HEK293 (cell line): ENCODE data around the gene GIT1.

Experiments used
- GFI1B ChIP-seq: fragments of 450-650 bp; formaldehyde crosslinking; IDR thresholded peaks from 2 replicates; pipeline ENCODE4 v1.5.1; 2016; ENCODE audit warnings: missing biosample characterization, missing genetic modification characterization
- GLIS1 ChIP-seq: fragments of 450-650 bp; formaldehyde crosslinking; IDR thresholded peaks from 2 replicates; pipeline ENCODE4 v1.5.1; 2016; ENCODE audit warnings: missing biosample characterization, missing genetic modification characterization
- HOXC10 ChIP-seq: sonication (generic); formaldehyde crosslinking; IDR thresholded peaks from 2 replicates; pipeline ENCODE4 v1.8.1; 2023; ENCODE audit warnings: mild to moderate bottlenecking, missing genetic modification reagents
- HOXD13 ChIP-seq: sonication (generic); formaldehyde crosslinking; IDR thresholded peaks from 2 replicates; pipeline ENCODE4 v1.8.0; 2022; ENCODE audit warnings: missing genetic modification reagents, borderline replicate concordance
- KLF9 ChIP-seq: fragments of 450-650 bp; formaldehyde crosslinking; IDR thresholded peaks from 2 replicates; pipeline ENCODE4 v1.5.1; 2016; ENCODE audit warnings: missing biosample characterization, missing genetic modification characterization, low read depth
- MYNN ChIP-seq: fragments of 450-650 bp; formaldehyde crosslinking; IDR thresholded peaks from 2 replicates; pipeline ENCODE4 v1.5.1; 2016; ENCODE audit warnings: missing biosample characterization, missing genetic modification characterization, borderline replicate concordance
- MZF1 ChIP-seq: fragments of 450-650 bp; formaldehyde crosslinking; IDR thresholded peaks from 2 replicates; pipeline ENCODE4 v1.5.1; 2017; ENCODE audit warnings: missing biosample characterization, missing genetic modification characterization, borderline replicate concordance
- OVOL3 ChIP-seq: fragments of 450-650 bp; formaldehyde crosslinking; IDR thresholded peaks from 2 replicates; pipeline ENCODE4 v1.5.1; 2016; ENCODE audit warnings: missing biosample characterization, missing genetic modification characterization
- SCRT2 ChIP-seq: fragments of 450-650 bp; formaldehyde crosslinking; IDR thresholded peaks from 2 replicates; pipeline ENCODE4 v1.5.1; 2016; ENCODE audit warnings: missing biosample characterization, missing genetic modification characterization
- SP2 ChIP-seq: fragments of 450-650 bp; formaldehyde crosslinking; IDR thresholded peaks from 2 replicates; pipeline ENCODE4 v1.5.1; 2016; ENCODE audit warnings: missing biosample characterization, missing genetic modification characterization
- TCF7L2 ChIP-seq: IDR thresholded peaks from 2 replicates; pipeline ENCODE4 v1.6.1; 2011; ENCODE audit warnings: low read depth, mild to moderate bottlenecking, inconsistent platforms, low read length, moderate library complexity, borderline replicate concordance
- TRIM28 ChIP-seq: IDR thresholded peaks from 2 replicates; pipeline ENCODE4 v1.6.1; 2011; ENCODE audit warnings: low read length, control low read depth, borderline replicate concordance
- ZBTB1 ChIP-seq: fragments of 450-650 bp; formaldehyde crosslinking; IDR thresholded peaks from 2 replicates; pipeline ENCODE4 v1.5.1; 2016; ENCODE audit warnings: missing biosample characterization, missing genetic modification characterization
- ZBTB7A ChIP-seq: fragments of 450-650 bp; formaldehyde crosslinking; IDR thresholded peaks from 2 replicates; pipeline ENCODE4 v1.5.1; 2016; ENCODE audit warnings: low read depth, missing biosample characterization, missing genetic modification characterization
- ZNF24 ChIP-seq: fragments of 450-650 bp; formaldehyde crosslinking; IDR thresholded peaks from 2 replicates; pipeline ENCODE4 v1.5.1; 2016; ENCODE audit warnings: missing biosample characterization, missing genetic modification characterization
- ZNF266 ChIP-seq: fragments of 450-650 bp; formaldehyde crosslinking; IDR thresholded peaks from 2 replicates; pipeline ENCODE4 v1.5.1; 2016; ENCODE audit warnings: missing biosample characterization, missing genetic modification characterization, low read depth
- ZNF350 ChIP-seq: fragments of 450-650 bp; formaldehyde crosslinking; IDR thresholded peaks from 2 replicates; pipeline ENCODE4 v1.5.0; 2017; ENCODE audit warnings: missing biosample characterization, mild to moderate bottlenecking, missing genetic modification characterization
- ZNF354C ChIP-seq: fragments of 450-650 bp; formaldehyde crosslinking; IDR thresholded peaks from 2 replicates; pipeline ENCODE4 v1.5.1; 2016; ENCODE audit warnings: missing biosample characterization, missing genetic modification characterization, low read depth, borderline replicate concordance
- ZNF416 ChIP-seq: fragments of 450-650 bp; formaldehyde crosslinking; IDR thresholded peaks from 2 replicates; pipeline ENCODE4 v1.5.1; 2016; ENCODE audit warnings: missing biosample characterization, missing genetic modification characterization
- ZNF501 ChIP-seq: fragments of 450-650 bp; formaldehyde crosslinking; IDR thresholded peaks from 2 replicates; pipeline ENCODE4 v1.5.1; 2016; ENCODE audit warnings: missing biosample characterization, missing genetic modification characterization
- ZNF530 ChIP-seq: fragments of 450-650 bp; formaldehyde crosslinking; IDR thresholded peaks from 2 replicates; pipeline ENCODE4 v1.5.1; 2016; ENCODE audit warnings: low read depth, missing biosample characterization, missing genetic modification characterization
- ZNF549 ChIP-seq: fragments of 450-650 bp; IDR thresholded peaks from 2 replicates; pipeline ENCODE4 v1.5.1; 2018; ENCODE audit warnings: missing biosample characterization, missing genetic modification characterization, mild to moderate bottlenecking, inconsistent platforms, moderate library complexity
- ZNF560 ChIP-seq: fragments of 450-650 bp; formaldehyde crosslinking; IDR thresholded peaks from 2 replicates; pipeline ENCODE4 v1.5.1; 2017; ENCODE audit warnings: missing biosample characterization, missing genetic modification characterization, borderline replicate concordance
- ZNF561 ChIP-seq: fragments of 450-650 bp; IDR thresholded peaks from 2 replicates; pipeline ENCODE4 v1.5.1; 2018; ENCODE audit warnings: missing biosample characterization, missing genetic modification characterization, borderline replicate concordance
- ZNF670 ChIP-seq: fragments of 450-650 bp; formaldehyde crosslinking; IDR thresholded peaks from 2 replicates; pipeline ENCODE4 v1.5.1; 2016; ENCODE audit warnings: missing biosample characterization, missing genetic modification characterization, low read depth
- ZNF837 ChIP-seq: fragments of 450-650 bp; formaldehyde crosslinking; IDR thresholded peaks from 2 replicates; pipeline ENCODE4 v1.5.1; 2016; ENCODE audit warnings: missing biosample characterization, missing genetic modification characterization
- ZSCAN16 ChIP-seq: fragments of 450-650 bp; formaldehyde crosslinking; IDR thresholded peaks from 2 replicates; pipeline ENCODE4 v1.5.1; 2016; ENCODE audit warnings: missing biosample characterization, missing genetic modification characterization
- TF ChIP-seq, protein P1 (sequence below): fragments of 450-650 bp; IDR thresholded peaks from 2 replicates; pipeline ENCODE4 v1.5.1; 2018; ENCODE audit warnings: missing biosample characterization, mild to moderate bottlenecking, missing genetic modification characterization
- TF ChIP-seq, protein P2 (sequence below): fragments of 450-650 bp; formaldehyde crosslinking; IDR thresholded peaks from 2 replicates; pipeline ENCODE4 v1.5.1; 2016; ENCODE audit warnings: missing biosample characterization, missing genetic modification characterization
- TF ChIP-seq, protein P3 (sequence below): fragments of 450-650 bp; formaldehyde crosslinking; IDR thresholded peaks from 2 replicates; pipeline ENCODE4 v1.5.1; 2016; ENCODE audit warnings: missing biosample characterization, missing genetic modification characterization
- TF ChIP-seq, protein P4 (sequence below): fragments of 450-650 bp; formaldehyde crosslinking; optimal IDR thresholded peaks from 2 replicates; pipeline ENCODE3; 2016; ENCODE audit warnings: missing biosample characterization, mild to moderate bottlenecking, missing genetic modification characterization
- TF ChIP-seq, protein P5 (sequence below): IDR thresholded peaks from 2 replicates; pipeline ENCODE4 v1.6.1; 2011; ENCODE audit warnings: mild to moderate bottlenecking, low read depth, low read length, borderline replicate concordance
- TF ChIP-seq, protein P6 (sequence below): fragments of 450-650 bp; formaldehyde crosslinking; IDR thresholded peaks from 2 replicates; pipeline ENCODE4 v1.5.1; 2016; ENCODE audit warnings: missing biosample characterization, missing genetic modification characterization
- TF ChIP-seq, protein P7 (sequence below): fragments of 450-650 bp; formaldehyde crosslinking; IDR thresholded peaks from 2 replicates; pipeline ENCODE4 v1.5.1; 2017; ENCODE audit warnings: missing biosample characterization, missing genetic modification characterization

GIT1 gene

DNA sequence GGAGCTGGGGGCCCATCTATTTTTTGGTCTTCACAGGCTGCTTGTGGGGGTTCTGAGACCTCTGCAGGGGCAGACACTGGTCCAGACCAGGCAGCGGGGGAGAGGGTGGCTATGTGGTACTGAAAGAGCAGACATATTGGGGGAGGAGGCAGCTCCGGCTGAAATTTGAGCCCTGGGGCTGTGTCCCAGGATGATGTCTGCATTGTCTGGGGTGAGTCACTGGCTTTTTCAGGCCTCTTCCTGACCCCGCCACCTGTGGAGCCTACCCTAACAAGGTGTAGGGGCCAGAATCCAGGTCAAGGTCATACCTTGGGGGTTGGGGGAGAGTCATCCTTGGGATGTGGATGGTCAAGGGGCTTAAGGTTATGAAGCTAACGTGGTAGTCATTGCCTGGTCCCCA lies 30.8 kb upstream of the GIT1 start (continued):
- TF ChIP-seq, protein P1, sequence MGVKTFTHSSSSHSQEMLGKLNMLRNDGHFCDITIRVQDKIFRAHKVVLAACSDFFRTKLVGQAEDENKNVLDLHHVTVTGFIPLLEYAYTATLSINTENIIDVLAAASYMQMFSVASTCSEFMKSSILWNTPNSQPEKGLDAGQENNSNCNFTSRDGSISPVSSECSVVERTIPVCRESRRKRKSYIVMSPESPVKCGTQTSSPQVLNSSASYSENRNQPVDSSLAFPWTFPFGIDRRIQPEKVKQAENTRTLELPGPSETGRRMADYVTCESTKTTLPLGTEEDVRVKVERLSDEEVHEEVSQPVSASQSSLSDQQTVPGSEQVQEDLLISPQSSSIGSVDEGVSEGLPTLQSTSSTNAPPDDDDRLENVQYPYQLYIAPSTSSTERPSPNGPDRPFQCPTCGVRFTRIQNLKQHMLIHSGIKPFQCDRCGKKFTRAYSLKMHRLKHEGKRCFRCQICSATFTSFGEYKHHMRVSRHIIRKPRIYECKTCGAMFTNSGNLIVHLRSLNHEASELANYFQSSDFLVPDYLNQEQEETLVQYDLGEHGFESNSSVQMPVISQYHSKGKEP: no peak
- no peak for TF ChIP-seq TCF7L2
- TF ChIP-seq HOXC10 (CRISPR knock-in tag): no peak
- no peak for TF ChIP-seq ZNF670 (tag by site-specific recombination)
- TF ChIP-seq OVOL3 (tag by site-specific recombination): no peak
- TF ChIP-seq MZF1 (tag by site-specific recombination): no peak
- no peak for TF ChIP-seq MYNN
- no peak for TF ChIP-seq TRIM28
- TF ChIP-seq, protein P2, sequence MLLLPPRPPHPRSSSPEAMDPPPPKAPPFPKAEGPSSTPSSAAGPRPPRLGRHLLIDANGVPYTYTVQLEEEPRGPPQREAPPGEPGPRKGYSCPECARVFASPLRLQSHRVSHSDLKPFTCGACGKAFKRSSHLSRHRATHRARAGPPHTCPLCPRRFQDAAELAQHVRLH (tag by site-specific recombination): no peak
- TF ChIP-seq ZNF837 (tag by site-specific recombination): no peak
- TF ChIP-seq, protein P3, sequence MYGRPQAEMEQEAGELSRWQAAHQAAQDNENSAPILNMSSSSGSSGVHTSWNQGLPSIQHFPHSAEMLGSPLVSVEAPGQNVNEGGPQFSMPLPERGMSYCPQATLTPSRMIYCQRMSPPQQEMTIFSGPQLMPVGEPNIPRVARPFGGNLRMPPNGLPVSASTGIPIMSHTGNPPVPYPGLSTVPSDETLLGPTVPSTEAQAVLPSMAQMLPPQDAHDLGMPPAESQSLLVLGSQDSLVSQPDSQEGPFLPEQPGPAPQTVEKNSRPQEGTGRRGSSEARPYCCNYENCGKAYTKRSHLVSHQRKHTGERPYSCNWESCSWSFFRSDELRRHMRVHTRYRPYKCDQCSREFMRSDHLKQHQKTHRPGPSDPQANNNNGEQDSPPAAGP (tag by site-specific recombination): peak; percentile 35; the same call in 1 of the 2 replicates
- no peak for TF ChIP-seq GFI1B (tag by site-specific recombination)
- TF ChIP-seq ZNF501 (tag by site-specific recombination): no peak
- no peak for TF ChIP-seq ZNF416
- TF ChIP-seq, protein P4, sequence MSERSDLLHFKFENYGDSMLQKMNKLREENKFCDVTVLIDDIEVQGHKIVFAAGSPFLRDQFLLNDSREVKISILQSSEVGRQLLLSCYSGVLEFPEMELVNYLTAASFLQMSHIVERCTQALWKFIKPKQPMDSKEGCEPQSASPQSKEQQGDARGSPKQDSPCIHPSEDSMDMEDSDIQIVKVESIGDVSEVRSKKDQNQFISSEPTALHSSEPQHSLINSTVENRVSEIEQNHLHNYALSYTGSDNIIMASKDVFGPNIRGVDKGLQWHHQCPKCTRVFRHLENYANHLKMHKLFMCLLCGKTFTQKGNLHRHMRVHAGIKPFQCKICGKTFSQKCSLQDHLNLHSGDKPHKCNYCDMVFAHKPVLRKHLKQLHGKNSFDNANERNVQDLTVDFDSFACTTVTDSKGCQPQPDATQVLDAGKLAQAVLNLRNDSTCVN: no peak
- no peak for TF ChIP-seq ZSCAN16
- no peak for TF ChIP-seq ZNF350 (tag by site-specific recombination)
- TF ChIP-seq ZNF266 (tag by site-specific recombination): no peak
- TF ChIP-seq KLF9 (tag by site-specific recombination): no peak
- no peak for TF ChIP-seq ZNF561 (tag by site-specific recombination)
- TF ChIP-seq, protein P5, sequence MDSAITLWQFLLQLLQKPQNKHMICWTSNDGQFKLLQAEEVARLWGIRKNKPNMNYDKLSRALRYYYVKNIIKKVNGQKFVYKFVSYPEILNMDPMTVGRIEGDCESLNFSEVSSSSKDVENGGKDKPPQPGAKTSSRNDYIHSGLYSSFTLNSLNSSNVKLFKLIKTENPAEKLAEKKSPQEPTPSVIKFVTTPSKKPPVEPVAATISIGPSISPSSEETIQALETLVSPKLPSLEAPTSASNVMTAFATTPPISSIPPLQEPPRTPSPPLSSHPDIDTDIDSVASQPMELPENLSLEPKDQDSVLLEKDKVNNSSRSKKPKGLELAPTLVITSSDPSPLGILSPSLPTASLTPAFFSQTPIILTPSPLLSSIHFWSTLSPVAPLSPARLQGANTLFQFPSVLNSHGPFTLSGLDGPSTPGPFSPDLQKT: no peak
- TF ChIP-seq ZNF24 (tag by site-specific recombination): 0 out of 2 replicates have a peak, but pooled peaks have one; percentile 40
- TF ChIP-seq GLIS1: no peak
- no peak for TF ChIP-seq ZBTB1 (tag by site-specific recombination)
- TF ChIP-seq, protein P6, sequence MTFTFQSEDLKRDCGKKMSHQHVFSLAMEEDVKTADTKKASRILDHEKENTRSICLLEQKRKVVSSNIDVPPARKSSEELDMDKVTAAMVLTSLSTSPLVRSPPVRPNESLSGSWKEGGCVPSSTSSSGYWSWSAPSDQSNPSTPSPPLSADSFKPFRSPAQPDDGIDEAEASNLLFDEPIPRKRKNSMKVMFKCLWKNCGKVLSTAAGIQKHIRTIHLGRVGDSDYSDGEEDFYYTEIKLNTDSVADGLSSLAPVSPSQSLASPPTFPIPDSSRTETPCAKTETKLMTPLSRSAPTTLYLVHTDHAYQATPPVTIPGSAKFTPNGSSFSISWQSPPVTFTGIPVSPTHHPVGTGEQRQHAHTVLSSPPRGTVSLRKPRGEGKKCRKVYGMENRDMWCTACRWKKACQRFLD: no peak
- no peak for TF ChIP-seq ZBTB7A (tag by site-specific recombination)
- TF ChIP-seq, protein P7, sequence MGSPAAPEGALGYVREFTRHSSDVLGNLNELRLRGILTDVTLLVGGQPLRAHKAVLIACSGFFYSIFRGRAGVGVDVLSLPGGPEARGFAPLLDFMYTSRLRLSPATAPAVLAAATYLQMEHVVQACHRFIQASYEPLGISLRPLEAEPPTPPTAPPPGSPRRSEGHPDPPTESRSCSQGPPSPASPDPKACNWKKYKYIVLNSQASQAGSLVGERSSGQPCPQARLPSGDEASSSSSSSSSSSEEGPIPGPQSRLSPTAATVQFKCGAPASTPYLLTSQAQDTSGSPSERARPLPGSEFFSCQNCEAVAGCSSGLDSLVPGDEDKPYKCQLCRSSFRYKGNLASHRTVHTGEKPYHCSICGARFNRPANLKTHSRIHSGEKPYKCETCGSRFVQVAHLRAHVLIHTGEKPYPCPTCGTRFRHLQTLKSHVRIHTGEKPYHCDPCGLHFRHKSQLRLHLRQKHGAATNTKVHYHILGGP (tag by site-specific recombination): no peak
- TF ChIP-seq SCRT2 (tag by site-specific recombination): peak; percentile 97
- TF ChIP-seq ZNF549: no peak
- no peak for TF ChIP-seq HOXD13 (CRISPR knock-in tag)
- TF ChIP-seq ZNF530: no peak
- no peak for TF ChIP-seq SP2
- no peak for TF ChIP-seq ZNF354C
- no peak for TF ChIP-seq ZNF560 (tag by site-specific recombination)
